DOHH2 (cell line): Measurements from ENCODE around the gene SMARCB1.

Experiments used
- H3F3A ChIP-seq: fragments of 200-600 bp; sonication (generic), shearing (Covaris generic); 2 replicates; pipeline ENCODE4 v1.6.0; 2016; ENCODE audit warnings: antibody characterized with exemption, mild to moderate bottlenecking; ENCODE audit not compliant: control insufficient read depth, insufficient read depth
- H3K27ac ChIP-seq: fragments of 200-600 bp; sonication (generic); 2 replicates; pipeline ENCODE4 v1.5.1; 2014; ENCODE audit warnings: low read depth, mild to moderate bottlenecking, low read length, moderate library complexity
- H3K27me3 ChIP-seq: fragments of 200-600 bp; sonication (generic); 2 replicates; pipeline ENCODE4 v1.6.1; 2014; ENCODE audit warnings: mild to moderate bottlenecking, low read length, mixed read lengths; ENCODE audit not compliant: control insufficient read depth
- H3K36me3 ChIP-seq: fragments of 200-600 bp; sonication (generic); 2 replicates; pipeline ENCODE4 v1.6.1; 2014; ENCODE audit warnings: mild to moderate bottlenecking, low read length, moderate library complexity, mixed read lengths; ENCODE audit not compliant: control insufficient read depth
- H3K4me1 ChIP-seq: fragments of 200-600 bp; sonication (generic); 2 replicates; pipeline ENCODE4 v1.6.1; 2014; ENCODE audit warnings: mild to moderate bottlenecking, low read length, mixed read lengths; ENCODE audit not compliant: control insufficient read depth
- H3K4me2 ChIP-seq: fragments of 200-600 bp; sonication (generic); 2 replicates; pipeline ENCODE4 v1.6.0; 2014; ENCODE audit warnings: mild to moderate bottlenecking, low read length, moderate library complexity
- H3K4me3 ChIP-seq: fragments of 200-600 bp; sonication (generic); 2 replicates; pipeline ENCODE4 v1.5.1; 2014; ENCODE audit warnings: mild to moderate bottlenecking, low read length, mixed read lengths
- H3K79me2 ChIP-seq: fragments of 200-600 bp; sonication (generic); 2 replicates; pipeline ENCODE4 v1.6.1; 2014; ENCODE audit warnings: mild to moderate bottlenecking, low read length, mixed read lengths; ENCODE audit not compliant: control insufficient read depth
- H3K9me2 ChIP-seq: fragments of 200-600 bp; sonication (generic); replicated peaks from 2 replicates; pipeline ENCODE4 v1.6.1; 2014; ENCODE audit warnings: mild to moderate bottlenecking, low read length, mixed read lengths; ENCODE audit not compliant: control insufficient read depth
- H3K9me3 ChIP-seq: fragments of 200-600 bp; sonication (generic); 2 replicates; pipeline ENCODE4 v1.6.1; 2014; ENCODE audit warnings: antibody characterized with exemption, low read length, mixed read lengths; ENCODE audit not compliant: control insufficient read depth, insufficient read depth
- H4K20me1 ChIP-seq: fragments of 200-600 bp; sonication (generic); 2 replicates; pipeline ENCODE4 v1.6.0; 2014; ENCODE audit warnings: low read depth, mild to moderate bottlenecking, antibody characterized with exemption, low read length, moderate library complexity; ENCODE audit not compliant: control insufficient read depth, insufficient read depth
- EZH2phosphoT487 ChIP-seq: fragments of 200-600 bp; sonication (generic); IDR thresholded peaks from 2 replicates; pipeline ENCODE4 v1.6.1; 2017; ENCODE audit warnings: borderline replicate concordance, mild to moderate bottlenecking, antibody characterized with exemption, low read length, moderate library complexity, mixed read lengths
- TF ChIP-seq, protein P1 (sequence below): fragments of 200-600 bp; sonication (generic); IDR thresholded peaks from one replicate; pipeline ENCODE4 v1.5.1; 2014; ENCODE audit warnings: antibody characterized with exemption, mild to moderate bottlenecking, low read depth, low read length; ENCODE audit not compliant: poor library complexity, severe bottlenecking

SMARCB1 gene

DNA sequence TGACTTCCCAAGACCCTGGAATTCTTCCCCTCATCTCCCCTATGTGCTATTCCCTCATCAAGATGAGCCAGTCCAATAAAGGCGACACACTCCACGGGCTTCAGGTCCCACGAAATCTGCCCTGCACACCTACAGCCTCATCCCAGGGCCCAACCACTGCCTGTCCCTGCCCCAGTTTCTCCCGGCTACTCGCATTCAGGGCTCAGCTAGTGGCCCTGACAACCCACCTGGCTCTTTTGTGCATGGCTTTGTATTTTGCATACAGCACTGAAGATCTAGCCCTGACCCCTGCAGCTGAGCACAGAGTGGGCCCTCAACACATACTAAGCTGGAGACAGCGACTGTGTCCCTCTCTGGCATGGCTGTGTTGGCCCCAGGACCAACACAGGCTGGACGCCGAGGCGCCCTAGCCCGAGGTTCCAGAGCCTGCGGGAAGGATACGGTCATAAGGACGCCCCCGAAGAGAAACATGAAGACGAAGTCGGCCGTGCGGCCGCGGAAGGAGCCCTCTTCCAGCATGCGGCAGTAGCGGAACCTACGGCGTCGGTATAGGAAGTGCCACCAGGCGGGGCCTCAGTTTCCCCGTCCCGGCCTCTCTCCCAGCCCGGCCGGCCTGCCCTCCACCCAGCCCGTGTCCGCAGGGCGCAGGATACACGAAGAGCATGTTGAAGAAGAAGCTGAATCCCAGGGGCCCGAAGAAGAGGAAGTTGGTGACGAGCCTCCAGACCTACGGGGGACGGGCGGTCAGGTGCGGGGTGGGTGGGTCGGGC is 51.3 kb downstream of the SMARCB1 start:
- H3F3A ChIP-seq: peaks cover 5% of the 10 kb centered on the region
- peak overlapping the region; percentile 76 for H3K4me2 ChIP-seq
- H3K4me3 ChIP-seq: peak overlapping the region; percentile 79
- no peaks in the 10 kb centered on the region for H3K9me2 ChIP-seq
- H3K4me1 ChIP-seq: peaks cover 84% of the 10 kb centered on the region
- TF ChIP-seq, protein P1, sequence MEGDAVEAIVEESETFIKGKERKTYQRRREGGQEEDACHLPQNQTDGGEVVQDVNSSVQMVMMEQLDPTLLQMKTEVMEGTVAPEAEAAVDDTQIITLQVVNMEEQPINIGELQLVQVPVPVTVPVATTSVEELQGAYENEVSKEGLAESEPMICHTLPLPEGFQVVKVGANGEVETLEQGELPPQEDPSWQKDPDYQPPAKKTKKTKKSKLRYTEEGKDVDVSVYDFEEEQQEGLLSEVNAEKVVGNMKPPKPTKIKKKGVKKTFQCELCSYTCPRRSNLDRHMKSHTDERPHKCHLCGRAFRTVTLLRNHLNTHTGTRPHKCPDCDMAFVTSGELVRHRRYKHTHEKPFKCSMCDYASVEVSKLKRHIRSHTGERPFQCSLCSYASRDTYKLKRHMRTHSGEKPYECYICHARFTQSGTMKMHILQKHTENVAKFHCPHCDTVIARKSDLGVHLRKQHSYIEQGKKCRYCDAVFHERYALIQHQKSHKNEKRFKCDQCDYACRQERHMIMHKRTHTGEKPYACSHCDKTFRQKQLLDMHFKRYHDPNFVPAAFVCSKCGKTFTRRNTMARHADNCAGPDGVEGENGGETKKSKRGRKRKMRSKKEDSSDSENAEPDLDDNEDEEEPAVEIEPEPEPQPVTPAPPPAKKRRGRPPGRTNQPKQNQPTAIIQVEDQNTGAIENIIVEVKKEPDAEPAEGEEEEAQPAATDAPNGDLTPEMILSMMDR: no peak
- TF ChIP-seq EZH2phosphoT487: no peak
- H3K27me3 ChIP-seq: no peaks in the 10 kb centered on the region
- peaks cover 51% of the 10 kb centered on the region for H3K36me3 ChIP-seq
- H3K9me3 ChIP-seq: no peaks in the 10 kb centered on the region
- no peaks in the 10 kb centered on the region for H4K20me1 ChIP-seq
- peak overlapping the region; percentile 91 for H3K27ac ChIP-seq
- H3K79me2 ChIP-seq: peaks cover 38% of the 10 kb centered on the region

- peak within 1 kb of the TSS; percentile 93 for H3K4me2 ChIP-seq
- H4K20me1 ChIP-seq: no peaks in the 10 kb centered on the region
- no peak for TF ChIP-seq EZH2phosphoT487
- TF ChIP-seq, protein P1: no peak
- H3K9me2 ChIP-seq: no peaks in the 10 kb centered on the region
- H3K36me3 ChIP-seq: peaks cover 43% of the 10 kb centered on the region
- H3K9me3 ChIP-seq: no peaks in the 10 kb centered on the region
- H3K79me2 ChIP-seq: peaks cover 33% of the 10 kb centered on the region
- peak within 1 kb of the TSS; percentile 79 for H3K4me3 ChIP-seq
- H3K27ac ChIP-seq: peak within 1 kb of the TSS; percentile 91
- H3K27me3 ChIP-seq: no peaks in the 10 kb centered on the region
- peaks cover 86% of the 10 kb centered on the region for H3K4me1 ChIP-seq
- H3F3A ChIP-seq: peaks cover 8% of the 10 kb centered on the region
Observed at GRCh38 chr22:23838681-23839468, 52.1 kb downstream of the SMARCB1 start, which contains the start of gene DERL3. Gene DERL3 (minus strand): TSS chr22:23839006. CDS start chr22:23838987, 19 bp downstream.

GRCh38 chr22:23840026-23840425 is 53.3 kb downstream of the SMARCB1 start:
- Histone ChIP-seq H3K36me3 (peaks cover 32% of the 10 kb centered on the region), H3K27me3 (no peaks in the 10 kb centered on the region), H3K79me2 (peaks cover 33% of the 10 kb centered on the region), H4K20me1 (no peaks in the 10 kb centered on the region), H3K4me2 (peak overlapping the region; percentile 93), H3F3A (peaks cover 13% of the 10 kb centered on the region), H3K4me1 (peaks cover 90% of the 10 kb centered on the region), H3K9me2 (no peaks in the 10 kb centered on the region), H3K27ac (peak overlapping the region; percentile 91), H3K4me3 (peak overlapping the region; percentile 74), H3K9me3 (no peaks in the 10 kb centered on the region)
- TF ChIP-seq EZH2phosphoT487: no peak
- TF ChIP-seq, protein P1: no peak
